Keratinocyte (primary cell): ENCODE data around the gene PRKAG2. TPM values are rescaled to one million over a fixed set of nuclear protein-coding genes. Genes with fewer than 3 reads are reported as not detected.
A peak's percentile ranks its signal among the peaks of the same experiment; 100 is the strongest.

ENCODE experiments used
- DNase-seq: peaks from one replicate; pipeline ENCODE4 v3.0.0-alpha.2; 2011; ENCODE audit warnings: low read depth, missing footprints, low spot score
- FAIRE-seq: peaks from 2 replicates; lab custom pipeline; 2011; peaks lifted over from hg19 to GRCh38; lab: Jason Lieb, UNC
- H2AFZ ChIP-seq: 2 replicates; pipeline ENCODE4 v1.6.0; 2012; ENCODE audit warnings: low read length, control low read depth, inconsistent platforms; ENCODE audit not compliant: control insufficient read depth
- H3K27ac ChIP-seq: 2 replicates; pipeline ENCODE4 v1.5.1; 2011; ENCODE audit warnings: low read length; ENCODE audit not compliant: control insufficient read depth, insufficient read depth
- H3K27me3 ChIP-seq: 3 replicates; pipeline ENCODE4 v1.6.0; 2011; ENCODE audit warnings: low read length; ENCODE audit not compliant: control insufficient read depth, insufficient read depth; ENCODE audit errors: extremely low read depth
- H3K36me3 ChIP-seq, 2 experiments: 2 replicates in 1 of 2; 3 replicates in 1 of 2; pipeline ENCODE4 v1.5.1; 2011; ENCODE audit warnings: low read length in 2 of 2, mild to moderate bottlenecking in 1 of 2; ENCODE audit not compliant: control insufficient read depth in 2 of 2, insufficient read depth in 2 of 2; ENCODE audit errors: extremely low read depth in 1 of 2
- H3K4me1 ChIP-seq: 3 replicates; pipeline ENCODE4 v1.5.1; 2011; ENCODE audit warnings: low read length; ENCODE audit not compliant: control insufficient read depth, insufficient read depth; ENCODE audit errors: extremely low read depth
- H3K4me2 ChIP-seq: 3 replicates; pipeline ENCODE4 v1.6.0; 2011; ENCODE audit warnings: low read depth, low read length; ENCODE audit not compliant: control insufficient read depth, insufficient read depth; ENCODE audit errors: extremely low read depth
- H3K4me3 ChIP-seq, 3 experiments: fragments of 200-600 bp in 1 of 3; sonication (generic) in 1 of 3; 2 replicates in 2 of 3; 3 replicates in 1 of 3; pipeline ENCODE4 v1.5.1; 2011 to 2016; ENCODE audit warnings: low read length in 3 of 3, mild to moderate bottlenecking in 3 of 3, control low read depth in 2 of 3, inconsistent platforms in 1 of 3, low read depth in 1 of 3, mixed read lengths in 1 of 3, mixed run types in 1 of 3, moderate library complexity in 1 of 3; ENCODE audit not compliant: control insufficient read depth in 2 of 3, insufficient read depth in 2 of 3; ENCODE audit errors: extremely low read depth in 1 of 3
- H3K79me2 ChIP-seq: 2 replicates; pipeline ENCODE4 v1.6.0; 2012; ENCODE audit warnings: low read length; ENCODE audit not compliant: control insufficient read depth, insufficient read depth
- H3K9ac ChIP-seq: 3 replicates; pipeline ENCODE4 v1.6.0; 2011; ENCODE audit warnings: low read length; ENCODE audit not compliant: control insufficient read depth, insufficient read depth; ENCODE audit errors: extremely low read depth
- H3K9me1 ChIP-seq: 3 replicates; pipeline ENCODE4 v1.6.0; 2011; ENCODE audit warnings: low read length; ENCODE audit not compliant: control insufficient read depth, insufficient read depth; ENCODE audit errors: extremely low read depth
- H3K9me3 ChIP-seq: 2 replicates; pipeline ENCODE4 v1.5.1; 2012; ENCODE audit warnings: low read depth, low read length; ENCODE audit not compliant: control insufficient read depth
- H4K20me1 ChIP-seq: 3 replicates; pipeline ENCODE4 v1.6.0; 2011; ENCODE audit warnings: low read length; ENCODE audit not compliant: control insufficient read depth, insufficient read depth; ENCODE audit errors: extremely low read depth
- CTCF ChIP-seq, 3 experiments: IDR thresholded peaks in 1 of 3; conservative IDR thresholded peaks in 1 of 3; optimal IDR thresholded peaks in 1 of 3; 2 replicates in 2 of 3; 3 replicates in 1 of 3; pipeline versions ENCODE3 to v1.5.1; 2011; ENCODE audit warnings: low read length in 3 of 3, mild to moderate bottlenecking in 3 of 3, moderate library complexity in 2 of 3, control low read depth in 1 of 3, inconsistent platforms in 1 of 3; ENCODE audit not compliant: insufficient read depth in 2 of 3; ENCODE audit errors: extremely low read depth in 1 of 3
- EZH2 ChIP-seq: IDR thresholded peaks from one replicate; pipeline ENCODE4 v1.6.1; 2012; ENCODE audit warnings: inconsistent platforms, mild to moderate bottlenecking, low read length, moderate library complexity
- dilution Hi-C: fragments of 300-500 bp; cut with MboI; formaldehyde crosslinking; loops from one replicate; pipeline ENCODE4 v1.7.0; 2020; ENCODE audit warnings: low sequenced_read_pairs; ENCODE audit not compliant: extremely low pct_ligation_motif_present
- polyA plus RNA-seq, 5 experiments: library from polyadenylated mRNA; depleted of rRNA in 3 of 5; stranded (reverse) in 3 of 5; stranded (forward) in 1 of 5; unstranded in 1 of 5; fragments of >200 nt; gene quantifications; 1 replicate in 1 of 5; 2 replicates in 3 of 5; 3 replicates in 1 of 5; pipeline versions ENCODE4 v1.2.1 to v1.2.3, GENCODE V29; 2011 to 2012; ENCODE audit warnings: missing spikeins in 2 of 5, low read depth in 1 of 5, low replicate concordance in 1 of 5

PRKAG2 gene
- polyA plus RNA-seq, 1 donor (not counting 4 experiments of a cell fraction or from before 2014, with no cell fraction given) = 39.5 TPM

- Histone ChIP-seq H3K9me3 (no peaks in the 10 kb centered on the region), H3K27ac (no peak overlapping the region), H3K4me2 (no peak overlapping the region), H4K20me1 (no peaks in the 10 kb centered on the region), H3K36me3 (peaks cover 5 to 6% of the 10 kb centered on the region in 2 experiments), H3K79me2 (peaks cover 76% of the 10 kb centered on the region), H3K4me3 (no peak overlapping the region), H3K4me1 (peaks cover 2% of the 10 kb centered on the region), H3K27me3 (no peaks in the 10 kb centered on the region), H3K9ac (no peak overlapping the region), H3K9me1 (no peaks in the 10 kb centered on the region), H2AFZ (no peak overlapping the region)
- DNase-seq = no peak
- TF ChIP-seq CTCF (optimal IDR thresholded peaks at IDR 0.05 in 1 of 3, IDR thresholded peaks at IDR 0.05 in 1 of 3, conservative IDR thresholded peaks at IDR 0.05 in 1 of 3; ENCODE audit: extremely low read depth in 1 of 3, insufficient read depth in 2 of 3, low read length in 3 of 3) = no peak
- no peak for TF ChIP-seq EZH2
- dilution Hi-C loops = no loop called here
- no peak for FAIRE-seq
Measured at GRCh38 chr7:151621961-151622360, 255.0 kb downstream of the PRKAG2 start.

GRCh38 chr7:151616443-151617213, 260.3 kb downstream of the PRKAG2 start:
- Histone ChIP-seq H3K27ac (no peak overlapping the region), H3K79me2 (peaks cover 72% of the 10 kb centered on the region), H2AFZ (no peak overlapping the region), H3K9me3 (no peaks in the 10 kb centered on the region), H3K4me2 (no peak overlapping the region), H3K9me1 (no peaks in the 10 kb centered on the region), H3K9ac (no peak overlapping the region), H4K20me1 (no peaks in the 10 kb centered on the region), H3K27me3 (no peaks in the 10 kb centered on the region), H3K36me3 (peaks cover 0 to 4% of the 10 kb centered on the region in 2 experiments), H3K4me1 (no peaks in the 10 kb centered on the region), H3K4me3 (no peak overlapping the region)
- FAIRE-seq = peak; percentile 5
- DNase-seq = no peak
- dilution Hi-C loops = no loop called here
- no peak for TF ChIP-seq CTCF (optimal IDR thresholded peaks at IDR 0.05 in 1 of 3, IDR thresholded peaks at IDR 0.05 in 1 of 3, conservative IDR thresholded peaks at IDR 0.05 in 1 of 3; ENCODE audit: extremely low read depth in 1 of 3, insufficient read depth in 2 of 3, low read length in 3 of 3)
- no peak for TF ChIP-seq EZH2
